ENCODE results near the gene CCDC136.

GRCh38 chr7:128758553-128758952 is 33.2 kb upstream of the CCDC136 start:
- TF ChIP-seq CTCF (IDR thresholded peaks at IDR 0.05 in 4 of 5, conservative IDR thresholded peaks at IDR 0.05 in 1 of 5) (no peak), POLR2A (IDR thresholded peaks at IDR 0.05) (no peak)
